Fibroblast of lung (primary cell): ENCODE results near the gene SCP2. TPM values are rescaled to one million over a fixed set of nuclear protein-coding genes. Genes with fewer than 3 reads are reported as not detected.

Experiments used
- DNase-seq, 2 donors: peaks; one replicate each; pipeline versions ENCODE4 v3.0.0 to v3.0.0-alpha.2; 2010; ENCODE audit warnings: low read depth in 2 of 2
- H2AFZ ChIP-seq: 2 replicates; pipeline ENCODE4 v1.5.1; 2012; ENCODE audit warnings: low read length, control low read depth, inconsistent platforms
- H3K27ac ChIP-seq: 2 replicates; pipeline ENCODE4 v1.5.1; 2011; ENCODE audit warnings: low read length, control low read depth; ENCODE audit not compliant: insufficient read depth
- H3K27me3 ChIP-seq: 2 replicates; pipeline ENCODE4 v1.5.1; 2011; ENCODE audit warnings: mild to moderate bottlenecking, low read length; ENCODE audit not compliant: control insufficient read depth, insufficient read depth
- H3K36me3 ChIP-seq: 2 replicates; pipeline ENCODE4 v1.5.1; 2011; ENCODE audit warnings: low read length; ENCODE audit not compliant: control insufficient read depth, insufficient read depth
- H3K4me1 ChIP-seq: 2 replicates; pipeline ENCODE4 v1.5.1; 2011; ENCODE audit warnings: low read length; ENCODE audit not compliant: control insufficient read depth, insufficient read depth; ENCODE audit errors: extremely low read depth
- H3K4me2 ChIP-seq: 2 replicates; pipeline ENCODE4 v1.5.1; 2011; ENCODE audit warnings: low read length, control low read depth; ENCODE audit not compliant: insufficient read depth; ENCODE audit errors: extremely low read depth
- H3K4me3 ChIP-seq, 4 experiments: fragments of 200-600 bp in 1 of 4; sonication (generic) in 1 of 4; replicated peaks in 1 of 4; 2 replicates each; pipeline ENCODE4 v1.5.1; 2011 to 2016; ENCODE audit warnings: low read length in 4 of 4, low read depth in 3 of 4, mild to moderate bottlenecking in 3 of 4, control low read depth in 2 of 4, inconsistent platforms in 1 of 4, mixed read lengths in 1 of 4; ENCODE audit not compliant: insufficient read depth in 1 of 4; ENCODE audit errors: control extremely low read depth in 1 of 4
- H3K79me2 ChIP-seq: 2 replicates; pipeline ENCODE4 v1.5.1; 2012; ENCODE audit warnings: mild to moderate bottlenecking, low read length, inconsistent platforms; ENCODE audit not compliant: control insufficient read depth, insufficient read depth
- H3K9ac ChIP-seq: 2 replicates; pipeline ENCODE4 v1.5.1; 2011; ENCODE audit warnings: mild to moderate bottlenecking, low read length, control low read depth; ENCODE audit not compliant: insufficient read depth
- H3K9me3 ChIP-seq: 2 replicates; pipeline ENCODE4 v1.5.1; 2012; ENCODE audit warnings: low read depth, low read length; ENCODE audit not compliant: control insufficient read depth, insufficient read depth
- H4K20me1 ChIP-seq: 2 replicates; pipeline ENCODE4 v1.5.1; 2011; ENCODE audit warnings: low read length; ENCODE audit not compliant: control insufficient read depth, insufficient read depth; ENCODE audit errors: extremely low read depth
- EZH2 ChIP-seq: IDR thresholded peaks from 2 replicates; pipeline ENCODE4 v1.5.1; 2012; ENCODE audit warnings: low read length, control low read depth, mild to moderate bottlenecking; ENCODE audit errors: missing control alignments
- polyA plus RNA-seq, 2 donors: library from polyadenylated mRNA; depleted of rRNA in 1 of 2; stranded (reverse) in 1 of 2; unstranded in 1 of 2; fragments of >200 nt; gene quantifications; 2 replicates each; pipeline ENCODE4 v1.2.1, GENCODE V29; 2011 to 2012; ENCODE audit warnings: missing spikeins in 1 of 2
- total RNA-seq: library from RNA; depleted of rRNA; stranded (reverse); fragments of >200 nt; gene quantifications from 2 replicates; pipeline ENCODE4 v1.2.1, GENCODE V29; 2014
- TF ChIP-seq, protein P1 (sequence below), 2 donors: IDR thresholded peaks in 1 of 2; conservative IDR thresholded peaks in 1 of 2; 1 replicate in 1 of 2; 2 replicates in 1 of 2; pipeline ENCODE4 v1.5.1; 2011 to 2012; ENCODE audit warnings: low read length in 2 of 2, control low read depth in 1 of 2, inconsistent platforms in 1 of 2, low read depth in 1 of 2, mild to moderate bottlenecking in 1 of 2

Gene SCP2
- total and polyA plus RNA-seq, 2 donors (not counting 1 experiment from before 2014, with no cell fraction given), result 222 to 305 TPM

DNA sequence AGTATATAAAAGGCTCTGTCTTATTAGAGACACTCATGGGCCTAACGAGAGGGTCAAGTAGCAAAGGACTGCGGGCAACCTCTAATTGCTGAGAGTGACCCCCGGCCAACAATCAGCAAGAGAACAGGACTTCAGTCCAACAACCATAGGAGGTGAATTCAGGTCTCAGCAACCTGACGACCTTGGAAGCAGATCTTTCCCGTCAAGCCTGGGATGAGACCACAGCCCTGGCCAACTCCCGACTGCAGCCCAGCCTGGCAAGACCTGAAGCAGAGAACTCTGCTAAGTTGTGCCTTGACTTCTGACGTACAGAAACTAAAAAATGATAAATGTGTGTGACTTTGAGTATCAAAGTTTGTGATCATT lies 11.2 kb upstream of the SCP2 start:
- no peak overlapping the region for H2AFZ ChIP-seq
- H3K79me2 ChIP-seq, result no peaks in the 10 kb centered on the region
- no peaks in the 10 kb centered on the region for H3K27me3 ChIP-seq
- H4K20me1 ChIP-seq, result no peaks in the 10 kb centered on the region
- H3K36me3 ChIP-seq, result no peaks in the 10 kb centered on the region
- H3K4me2 ChIP-seq, result no peak overlapping the region
- no peak for DNase-seq
- no peak overlapping the region for H3K9ac ChIP-seq
- TF ChIP-seq EZH2, result no peak
- TF ChIP-seq, protein P1, sequence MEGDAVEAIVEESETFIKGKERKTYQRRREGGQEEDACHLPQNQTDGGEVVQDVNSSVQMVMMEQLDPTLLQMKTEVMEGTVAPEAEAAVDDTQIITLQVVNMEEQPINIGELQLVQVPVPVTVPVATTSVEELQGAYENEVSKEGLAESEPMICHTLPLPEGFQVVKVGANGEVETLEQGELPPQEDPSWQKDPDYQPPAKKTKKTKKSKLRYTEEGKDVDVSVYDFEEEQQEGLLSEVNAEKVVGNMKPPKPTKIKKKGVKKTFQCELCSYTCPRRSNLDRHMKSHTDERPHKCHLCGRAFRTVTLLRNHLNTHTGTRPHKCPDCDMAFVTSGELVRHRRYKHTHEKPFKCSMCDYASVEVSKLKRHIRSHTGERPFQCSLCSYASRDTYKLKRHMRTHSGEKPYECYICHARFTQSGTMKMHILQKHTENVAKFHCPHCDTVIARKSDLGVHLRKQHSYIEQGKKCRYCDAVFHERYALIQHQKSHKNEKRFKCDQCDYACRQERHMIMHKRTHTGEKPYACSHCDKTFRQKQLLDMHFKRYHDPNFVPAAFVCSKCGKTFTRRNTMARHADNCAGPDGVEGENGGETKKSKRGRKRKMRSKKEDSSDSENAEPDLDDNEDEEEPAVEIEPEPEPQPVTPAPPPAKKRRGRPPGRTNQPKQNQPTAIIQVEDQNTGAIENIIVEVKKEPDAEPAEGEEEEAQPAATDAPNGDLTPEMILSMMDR (conservative IDR thresholded peaks at IDR 0.05 in 1 of 2, IDR thresholded peaks at IDR 0.05 in 1 of 2; ENCODE audit: low read depth in 1 of 2, low read length in 2 of 2), result no peak
- no peak overlapping the region for H3K27ac ChIP-seq
- no peak overlapping the region for H3K4me3 ChIP-seq
- no peaks in the 10 kb centered on the region for H3K9me3 ChIP-seq
- no peaks in the 10 kb centered on the region for H3K4me1 ChIP-seq

DNA sequence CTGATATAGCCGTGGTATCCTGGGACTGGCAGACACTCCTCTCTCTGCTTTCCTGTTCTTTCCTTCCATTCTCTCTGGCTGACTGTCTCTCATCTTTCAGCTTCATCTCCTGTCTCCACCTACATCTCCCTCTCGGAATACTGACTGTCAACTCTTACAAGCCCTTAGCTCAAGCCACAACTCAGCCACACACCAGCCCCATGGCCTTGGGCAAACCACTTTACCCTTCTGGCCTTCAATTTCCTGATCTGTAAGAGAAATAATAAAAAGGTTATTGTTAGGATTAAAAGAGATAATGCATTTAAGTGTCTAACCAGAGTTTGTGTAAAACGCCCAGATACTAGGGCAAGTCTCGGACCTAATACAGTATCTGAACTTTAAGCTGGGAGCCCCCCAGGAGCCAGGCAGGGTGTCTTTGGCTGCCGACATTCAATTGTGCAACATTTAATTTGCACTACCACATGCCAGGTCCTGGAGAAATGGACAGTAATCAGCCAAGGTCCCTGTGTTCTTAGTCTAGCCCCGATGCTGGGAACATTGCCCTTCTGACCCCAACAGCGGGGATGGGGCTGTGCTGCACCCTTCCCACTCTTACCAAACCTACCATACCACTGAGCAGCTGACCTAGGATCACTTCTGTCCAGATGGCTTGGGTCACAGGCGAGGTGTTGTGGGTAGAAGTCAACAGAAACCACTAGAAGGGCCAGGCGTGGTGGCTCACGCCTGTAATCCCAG lies 10.7 kb upstream of the SCP2 start:
- Histone ChIP-seq H2AFZ (no peak overlapping the region), H3K27me3 (no peaks in the 10 kb centered on the region), H3K27ac (no peak overlapping the region), H3K9ac (no peak overlapping the region), H3K4me3 (no peak overlapping the region), H3K4me2 (no peak overlapping the region), H3K9me3 (no peaks in the 10 kb centered on the region), H3K36me3 (no peaks in the 10 kb centered on the region), H4K20me1 (no peaks in the 10 kb centered on the region), H3K79me2 (no peaks in the 10 kb centered on the region), H3K4me1 (no peaks in the 10 kb centered on the region)
- no peak for DNase-seq
- TF ChIP-seq EZH2, result no peak
- TF ChIP-seq, protein P1 (conservative IDR thresholded peaks at IDR 0.05 in 1 of 2, IDR thresholded peaks at IDR 0.05 in 1 of 2; ENCODE audit: low read depth in 1 of 2, low read length in 2 of 2), result no peak

DNA sequence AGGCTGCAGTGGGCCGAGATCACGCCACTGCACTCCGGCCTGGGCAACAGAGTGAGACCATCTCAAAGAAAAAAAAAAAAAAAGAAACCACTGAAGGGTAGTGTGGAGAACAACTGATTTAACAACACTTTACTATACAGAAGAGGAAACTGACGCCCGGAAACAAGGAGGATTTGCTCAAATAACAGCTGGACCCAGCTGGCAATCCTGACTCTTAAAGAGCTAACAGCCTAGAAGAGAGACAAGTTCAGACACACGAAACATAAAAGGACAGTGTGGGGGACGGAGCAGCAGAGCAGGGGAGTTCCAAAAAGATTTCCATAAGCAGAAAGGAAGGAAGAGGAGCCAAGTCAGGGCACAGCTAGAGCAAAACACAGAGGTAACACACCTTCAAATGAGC lies 9.9 kb upstream of the SCP2 start:
- Histone ChIP-seq H3K36me3 (no peaks in the 10 kb centered on the region), H3K27me3 (no peaks in the 10 kb centered on the region), H4K20me1 (no peaks in the 10 kb centered on the region), H3K4me1 (no peaks in the 10 kb centered on the region), H3K4me3 (no peak overlapping the region), H3K79me2 (no peaks in the 10 kb centered on the region), H3K27ac (no peak overlapping the region), H3K9me3 (no peaks in the 10 kb centered on the region), H2AFZ (no peak overlapping the region), H3K9ac (no peak overlapping the region), H3K4me2 (no peak overlapping the region)
- TF ChIP-seq, protein P1 (conservative IDR thresholded peaks at IDR 0.05 in 1 of 2, IDR thresholded peaks at IDR 0.05 in 1 of 2; ENCODE audit: low read depth in 1 of 2, low read length in 2 of 2), result no peak
- TF ChIP-seq EZH2, result no peak
- peak in 1 of 2 donors; percentile 62 for DNase-seq
